Measurements from ENCODE around the gene NEMP2. TPM values are rescaled to one million over a fixed set of nuclear protein-coding genes. Genes with fewer than 3 reads are reported as not detected.
"Not testable (repeated sequence)": the region's sequence is repeated elsewhere in the genome, so short reads cannot be mapped to it uniquely, and the experiment has no call there.

NEMP2 gene
- total RNA-seq, 1 donor from 2014 or later = 9.5 TPM

GRCh38 chr2:190515687-190516086, 18.8 kb downstream of the NEMP2 start:
- DNase-seq = no peak
- ATAC-seq = no peak
- H3K9me3 ChIP-seq = no peaks in the 10 kb centered on the region
- no peak overlapping the region for H3K27ac ChIP-seq
- peaks cover 8% of the 10 kb centered on the region for H3K36me3 ChIP-seq
- intact Hi-C loops (cut with DNase I) = no loop called here
- no peak overlapping the region for H3K4me3 ChIP-seq
- H3K4me1 ChIP-seq = no peaks in the 10 kb centered on the region
- TF ChIP-seq CTCF (IDR thresholded peaks at IDR 0.05) = no peak
- H3K27me3 ChIP-seq (ENCODE audit: low read depth) = no peaks in the 10 kb centered on the region

- DNase-seq (no peak), ATAC-seq (no peak)
- Histone ChIP-seq H3K27ac (no peak overlapping the region), H3K36me3 (peaks cover 14% of the 10 kb centered on the region), H3K27me3 (ENCODE audit: low read depth) (no peaks in the 10 kb centered on the region), H3K4me1 (no peaks in the 10 kb centered on the region), H3K9me3 (no peaks in the 10 kb centered on the region), H3K4me3 (no peak overlapping the region)
- intact Hi-C loops (cut with DNase I) = no loop called here
- no peak for TF ChIP-seq CTCF (IDR thresholded peaks at IDR 0.05)
Measured at GRCh38 chr2:190514676-190515075, 19.8 kb downstream of the NEMP2 start.

GRCh38 chr2:190513877-190514276, 20.6 kb downstream of the NEMP2 start:
- Histone ChIP-seq H3K4me3 (no peak overlapping the region), H3K36me3 (peaks cover 20% of the 10 kb centered on the region), H3K27me3 (ENCODE audit: low read depth) (no peaks in the 10 kb centered on the region), H3K27ac (no peak overlapping the region), H3K4me1 (no peaks in the 10 kb centered on the region), H3K9me3 (no peaks in the 10 kb centered on the region)
- no peak for TF ChIP-seq CTCF (IDR thresholded peaks at IDR 0.05)
- ATAC-seq (no peak), DNase-seq (no peak)
- intact Hi-C loops (cut with DNase I) = no loop called here

DNA sequence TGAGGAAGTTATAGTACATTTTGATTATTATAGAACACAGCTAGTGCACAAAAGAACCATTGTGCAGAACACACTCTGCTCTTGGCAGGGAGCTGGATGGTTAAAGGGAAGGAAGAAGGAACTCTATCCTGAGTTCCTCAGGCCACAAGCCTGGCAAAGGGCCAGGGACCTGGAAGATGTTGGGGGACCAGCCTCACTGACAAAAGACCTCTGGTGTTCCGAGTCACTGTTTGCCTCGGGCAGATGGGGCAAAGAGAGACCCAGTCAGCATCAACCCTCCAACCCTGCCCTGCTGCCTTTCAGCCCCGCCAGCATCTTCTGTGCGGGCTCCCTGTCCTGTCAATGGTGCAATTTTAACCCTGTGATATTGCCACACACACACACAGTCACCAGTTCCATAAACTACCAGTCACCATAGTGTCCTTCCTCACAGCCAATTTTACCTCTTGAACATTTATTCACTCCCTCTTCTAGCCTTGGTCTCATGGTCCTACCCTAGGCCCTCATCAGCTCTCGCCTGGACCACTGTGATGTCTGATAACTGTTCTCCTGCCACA, 21.9 kb downstream of the NEMP2 start:
- no peak for TF ChIP-seq CTCF (IDR thresholded peaks at IDR 0.05)
- H3K27me3 ChIP-seq (ENCODE audit: low read depth) = no peaks in the 10 kb centered on the region
- intact Hi-C loops (cut with DNase I) = no loop called here
- ATAC-seq (peak in 1 of 2 donors; percentile 62), DNase-seq (no peak)
- no peak overlapping the region for H3K4me3 ChIP-seq
- no peaks in the 10 kb centered on the region for H3K4me1 ChIP-seq
- peaks cover 22% of the 10 kb centered on the region for H3K36me3 ChIP-seq
- H3K9me3 ChIP-seq = no peaks in the 10 kb centered on the region
- no peak overlapping the region for H3K27ac ChIP-seq

- H3K4me3 ChIP-seq = no peak overlapping the region
- H3K36me3 ChIP-seq = peaks cover 33% of the 10 kb centered on the region
- no peaks in the 10 kb centered on the region for H3K9me3 ChIP-seq
- peak; percentile 40 for TF ChIP-seq CTCF (IDR thresholded peaks at IDR 0.05)
- H3K27ac ChIP-seq = no peak overlapping the region
- H3K4me1 ChIP-seq = no peaks in the 10 kb centered on the region
- ATAC-seq = no peak
- no peak for DNase-seq
- intact Hi-C loops (cut with DNase I) = no loop called here
- no peaks in the 10 kb centered on the region for H3K27me3 ChIP-seq (ENCODE audit: low read depth)
Measured at GRCh38 chr2:190511104-190511503, 23.4 kb downstream of the NEMP2 start.

DNA sequence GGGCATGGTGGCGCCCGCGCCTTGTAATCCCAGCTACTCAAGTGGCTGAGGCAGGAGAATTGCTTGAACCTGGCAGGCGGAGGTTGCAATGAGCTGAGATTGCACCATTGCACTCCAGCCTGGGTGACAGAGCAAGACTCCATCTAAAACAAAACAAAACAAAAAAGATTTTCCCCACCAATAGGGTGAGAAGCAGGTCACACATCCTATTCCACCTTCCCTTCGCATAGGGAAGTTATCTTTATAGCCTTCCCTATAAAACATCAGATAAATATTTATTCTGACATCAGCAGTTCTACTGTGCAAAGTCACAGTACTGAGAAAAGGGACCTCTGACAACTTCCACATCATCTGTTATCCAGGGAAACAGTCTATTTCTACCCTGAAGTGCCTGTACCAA, 24.6 kb downstream of the NEMP2 start:
- intact Hi-C loops (cut with DNase I) = not testable (repeated sequence)

More for the DNA sequence above, 24.6 kb downstream of the NEMP2 start:
- not testable (repeated sequence) for DNase-seq; H3K4me3 ChIP-seq; H3K27me3 ChIP-seq (ENCODE audit: low read depth); H3K4me1 ChIP-seq; ATAC-seq; H3K27ac ChIP-seq; H3K9me3 ChIP-seq
- peaks cover 45% of the 10 kb centered on the region for H3K36me3 ChIP-seq
